SU-DHL-6 (cell line): ENCODE data around the gene H2BK1.
A peak's percentile ranks its signal among the peaks of the same experiment; 100 is the strongest.

Source experiments
- H2AFZ ChIP-seq: fragments of 200-600 bp; sonication (generic); 2 replicates; pipeline ENCODE4 v1.6.1; 2014; ENCODE audit warnings: low read depth, mild to moderate bottlenecking, moderate library complexity, mixed read lengths, antibody characterized with exemption, low read length; ENCODE audit not compliant: severe bottlenecking
- H3F3A ChIP-seq: fragments of 200-600 bp; shearing (Covaris generic); 2 replicates; pipeline ENCODE4 v1.6.0; 2016; ENCODE audit warnings: antibody characterized with exemption, mild to moderate bottlenecking; ENCODE audit not compliant: insufficient read depth
- H3K27ac ChIP-seq: fragments of 200-600 bp; sonication (generic); 2 replicates; pipeline ENCODE4 v1.5.1; 2016; ENCODE audit warnings: low read depth, mild to moderate bottlenecking, low read length, moderate library complexity, mixed read lengths
- H3K27me3 ChIP-seq: fragments of 200-600 bp; sonication (generic), shearing (Covaris generic); 2 replicates; pipeline ENCODE4 v1.6.0; 2014; ENCODE audit warnings: mild to moderate bottlenecking, low read length
- H3K36me3 ChIP-seq: fragments of 200-600 bp; sonication (generic); 2 replicates; pipeline ENCODE4 v1.6.1; 2014; ENCODE audit warnings: mild to moderate bottlenecking, low read length, mixed read lengths
- H3K4me2 ChIP-seq: fragments of 300-600, 200-600 bp; shearing (Covaris generic), sonication (generic); 2 replicates; pipeline ENCODE4 v1.6.0; 2014; ENCODE audit warnings: low read length, low read depth, mild to moderate bottlenecking; ENCODE audit not compliant: poor library complexity, severe bottlenecking
- H3K4me3 ChIP-seq: fragments of 200-600 bp; sonication (generic); 2 replicates; pipeline ENCODE4 v1.5.1; 2014; ENCODE audit warnings: antibody characterized with exemption, low read length, mild to moderate bottlenecking, mixed read lengths; ENCODE audit not compliant: insufficient read depth, poor library complexity, severe bottlenecking
- H3K79me2 ChIP-seq: fragments of 200-600 bp; sonication (generic); 2 replicates; pipeline ENCODE4 v1.6.1; 2014; ENCODE audit warnings: mild to moderate bottlenecking, low read length, moderate library complexity; ENCODE audit not compliant: insufficient read depth
- H3K9ac ChIP-seq: fragments of 200-600 bp; sonication (generic); 2 replicates; pipeline ENCODE4 v1.7.0; 2014; ENCODE audit warnings: mild to moderate bottlenecking, low read length
- H3K9me2 ChIP-seq: fragments of 200-600 bp; sonication (generic); replicated peaks from 2 replicates; pipeline ENCODE4 v1.6.1; 2014; ENCODE audit warnings: low read length; ENCODE audit not compliant: insufficient read depth
- H3K9me3 ChIP-seq: fragments of 200-600 bp; sonication (generic); 2 replicates; pipeline ENCODE4 v1.6.1; 2014; ENCODE audit warnings: low read length, mixed read lengths; ENCODE audit not compliant: insufficient read depth
- H4K20me1 ChIP-seq: fragments of 200-600 bp; sonication (generic); 2 replicates; pipeline ENCODE4 v1.6.1; 2014; ENCODE audit warnings: low read depth, mild to moderate bottlenecking, antibody characterized with exemption, low read length, moderate library complexity, mixed read lengths
- EZH2phosphoT487 ChIP-seq: fragments of 200-600 bp; sonication (generic), shearing (Covaris generic); conservative IDR thresholded peaks from 2 replicates; pipeline ENCODE4 v1.6.1; 2018; ENCODE audit warnings: mild to moderate bottlenecking, antibody characterized with exemption, low read length, moderate library complexity, mixed read lengths
- TF ChIP-seq, protein P1 (sequence below): fragments of 200-600 bp; sonication (generic); IDR thresholded peaks from one replicate; pipeline ENCODE4 v1.5.1; 2017; ENCODE audit warnings: antibody characterized with exemption, mild to moderate bottlenecking, low read length, moderate library complexity; ENCODE audit not compliant: insufficient read depth, poor library complexity, severe bottlenecking

The H2BK1 gene

DNA sequence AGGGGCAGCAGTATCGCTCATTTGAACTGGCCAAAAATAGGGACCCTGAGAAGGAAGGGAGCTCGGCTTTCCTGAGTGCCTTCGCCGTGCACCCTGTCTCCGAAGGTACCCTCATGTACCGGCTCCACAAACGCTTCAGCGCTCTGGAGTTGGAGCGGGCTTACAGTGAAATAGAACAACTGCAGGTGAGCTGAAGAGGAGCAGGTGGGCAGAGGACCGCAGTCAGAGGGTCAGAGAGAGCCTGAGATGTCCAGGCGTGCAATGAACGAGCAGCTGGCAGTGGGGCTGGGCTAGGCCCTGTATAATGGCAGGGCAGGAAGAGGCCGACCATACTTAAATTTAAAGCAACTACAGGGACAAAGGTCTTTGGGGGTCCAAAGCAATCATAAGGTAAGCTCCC is 26.1 kb upstream of the H2BK1 start:
- no peaks in the 10 kb centered on the region for H3K9me3 ChIP-seq
- no peaks in the 10 kb centered on the region for H3K27me3 ChIP-seq
- H3K4me3 ChIP-seq: no peak overlapping the region
- no peak overlapping the region for H3K4me2 ChIP-seq
- H3K79me2 ChIP-seq: peaks cover 21% of the 10 kb centered on the region
- no peaks in the 10 kb centered on the region for H3F3A ChIP-seq
- no peak overlapping the region for H3K9ac ChIP-seq
- H2AFZ ChIP-seq: no peak overlapping the region
- H3K36me3 ChIP-seq: no peaks in the 10 kb centered on the region
- no peak overlapping the region for H3K27ac ChIP-seq
- H4K20me1 ChIP-seq: no peaks in the 10 kb centered on the region
- TF ChIP-seq, protein P1, sequence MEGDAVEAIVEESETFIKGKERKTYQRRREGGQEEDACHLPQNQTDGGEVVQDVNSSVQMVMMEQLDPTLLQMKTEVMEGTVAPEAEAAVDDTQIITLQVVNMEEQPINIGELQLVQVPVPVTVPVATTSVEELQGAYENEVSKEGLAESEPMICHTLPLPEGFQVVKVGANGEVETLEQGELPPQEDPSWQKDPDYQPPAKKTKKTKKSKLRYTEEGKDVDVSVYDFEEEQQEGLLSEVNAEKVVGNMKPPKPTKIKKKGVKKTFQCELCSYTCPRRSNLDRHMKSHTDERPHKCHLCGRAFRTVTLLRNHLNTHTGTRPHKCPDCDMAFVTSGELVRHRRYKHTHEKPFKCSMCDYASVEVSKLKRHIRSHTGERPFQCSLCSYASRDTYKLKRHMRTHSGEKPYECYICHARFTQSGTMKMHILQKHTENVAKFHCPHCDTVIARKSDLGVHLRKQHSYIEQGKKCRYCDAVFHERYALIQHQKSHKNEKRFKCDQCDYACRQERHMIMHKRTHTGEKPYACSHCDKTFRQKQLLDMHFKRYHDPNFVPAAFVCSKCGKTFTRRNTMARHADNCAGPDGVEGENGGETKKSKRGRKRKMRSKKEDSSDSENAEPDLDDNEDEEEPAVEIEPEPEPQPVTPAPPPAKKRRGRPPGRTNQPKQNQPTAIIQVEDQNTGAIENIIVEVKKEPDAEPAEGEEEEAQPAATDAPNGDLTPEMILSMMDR: no peak
- TF ChIP-seq EZH2phosphoT487: no peak
- no peaks in the 10 kb centered on the region for H3K9me2 ChIP-seq

DNA sequence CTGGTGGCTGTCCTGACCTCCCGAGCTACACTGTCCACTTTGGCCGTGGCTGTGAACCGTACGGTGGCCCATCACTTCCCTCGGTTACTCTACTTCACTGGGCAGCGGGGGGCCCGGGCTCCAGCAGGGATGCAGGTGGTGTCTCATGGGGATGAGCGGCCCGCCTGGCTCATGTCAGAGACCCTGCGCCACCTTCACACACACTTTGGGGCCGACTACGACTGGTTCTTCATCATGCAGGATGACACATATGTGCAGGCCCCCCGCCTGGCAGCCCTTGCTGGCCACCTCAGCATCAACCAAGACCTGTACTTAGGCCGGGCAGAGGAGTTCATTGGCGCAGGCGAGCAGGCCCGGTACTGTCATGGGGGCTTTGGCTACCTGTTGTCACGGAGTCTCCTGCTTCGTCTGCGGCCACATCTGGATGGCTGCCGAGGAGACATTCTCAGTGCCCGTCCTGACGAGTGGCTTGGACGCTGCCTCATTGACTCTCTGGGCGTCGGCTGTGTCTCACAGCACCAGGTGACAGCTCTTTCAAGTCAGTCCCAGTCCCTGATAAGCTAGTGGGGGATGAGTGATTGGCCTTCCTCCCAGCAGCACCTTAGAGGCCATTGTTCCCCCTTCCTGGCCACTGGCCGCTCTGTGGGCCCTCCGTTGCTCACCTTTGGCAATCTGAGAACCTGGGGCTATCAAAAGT is 25.0 kb upstream of the H2BK1 start:
- Histone ChIP-seq H3K36me3 (no peaks in the 10 kb centered on the region), H3K4me3 (no peak overlapping the region), H3K79me2 (peaks cover 21% of the 10 kb centered on the region), H3F3A (no peaks in the 10 kb centered on the region), H3K27me3 (no peaks in the 10 kb centered on the region), H4K20me1 (no peaks in the 10 kb centered on the region), H3K9me3 (no peaks in the 10 kb centered on the region), H2AFZ (no peak overlapping the region), H3K27ac (no peak overlapping the region), H3K4me2 (no peak overlapping the region), H3K9ac (no peak overlapping the region), H3K9me2 (no peaks in the 10 kb centered on the region)
- TF ChIP-seq, protein P1: no peak
- TF ChIP-seq EZH2phosphoT487: no peak

DNA sequence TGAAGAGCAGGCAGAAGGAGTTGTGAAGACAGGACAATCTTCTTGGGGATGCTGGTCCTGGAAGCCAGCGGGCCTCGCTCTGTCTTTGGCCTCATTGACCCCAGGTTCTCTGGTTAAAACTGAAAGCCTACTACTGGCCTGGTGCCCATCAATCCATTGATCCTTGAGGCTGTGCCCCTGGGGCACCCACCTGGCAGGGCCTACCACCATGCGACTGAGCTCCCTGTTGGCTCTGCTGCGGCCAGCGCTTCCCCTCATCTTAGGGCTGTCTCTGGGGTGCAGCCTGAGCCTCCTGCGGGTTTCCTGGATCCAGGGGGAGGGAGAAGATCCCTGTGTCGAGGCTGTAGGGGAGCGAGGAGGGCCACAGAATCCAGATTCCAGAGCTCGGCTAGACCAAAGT is 23.5 kb upstream of the H2BK1 start:
- peak overlapping the region; percentile 97 for H3K9ac ChIP-seq
- H2AFZ ChIP-seq: no peak overlapping the region
- TF ChIP-seq, protein P1: no peak
- TF ChIP-seq EZH2phosphoT487: no peak
- H4K20me1 ChIP-seq: no peaks in the 10 kb centered on the region
- no peak overlapping the region for H3K27ac ChIP-seq
- no peaks in the 10 kb centered on the region for H3K9me3 ChIP-seq
- H3K4me2 ChIP-seq: peak overlapping the region; percentile 70
- no peaks in the 10 kb centered on the region for H3K36me3 ChIP-seq
- H3F3A ChIP-seq: no peaks in the 10 kb centered on the region
- H3K9me2 ChIP-seq: no peaks in the 10 kb centered on the region
- peaks cover 21% of the 10 kb centered on the region for H3K79me2 ChIP-seq
- H3K27me3 ChIP-seq: no peaks in the 10 kb centered on the region
- H3K4me3 ChIP-seq: peak overlapping the region; percentile 97
